GM06990 (cell line): ENCODE results near the gene USP8.
"Not testable (repeated sequence)": the region's sequence is repeated elsewhere in the genome, so short reads cannot be mapped to it uniquely, and the experiment has no call there.

Experiments used
- DNase-seq: peaks from one replicate; pipeline ENCODE4 v3.0.0-alpha.2; 2011; ENCODE audit not compliant: insufficient read length; ENCODE audit errors: extremely low read depth
- H3K27me3 ChIP-seq: replicated peaks from 2 replicates; pipeline ENCODE4 v1.6.0; 2011; ENCODE audit warnings: low read length; ENCODE audit not compliant: control insufficient read depth, insufficient read depth
- H3K36me3 ChIP-seq: 2 replicates; pipeline ENCODE4 v1.5.1; 2011; ENCODE audit warnings: low read length; ENCODE audit not compliant: control insufficient read depth, insufficient read depth
- H3K4me3 ChIP-seq: replicated peaks from 2 replicates; pipeline ENCODE4 v1.5.1; 2011; ENCODE audit warnings: low read depth, mild to moderate bottlenecking, control low read depth, low read length
- CTCF ChIP-seq: IDR thresholded peaks from 2 replicates; pipeline ENCODE4 v1.5.1; 2011; ENCODE audit warnings: low read length, control low read depth, mild to moderate bottlenecking, inconsistent platforms; ENCODE audit not compliant: insufficient read depth, poor library complexity, severe bottlenecking

The USP8 gene

GRCh38 chr15:50487287-50487686, 63.1 kb downstream of the USP8 start:
- no peak overlapping the region for H3K4me3 ChIP-seq
- DNase-seq, result no peak
- TF ChIP-seq CTCF, result no peak
- H3K27me3 ChIP-seq, result no peaks in the 10 kb centered on the region
- H3K36me3 ChIP-seq, result peaks cover 5% of the 10 kb centered on the region

GRCh38 chr15:50493625-50494024, 69.4 kb downstream of the USP8 start:
- Histone ChIP-seq H3K27me3 (no peaks in the 10 kb centered on the region), H3K4me3 (no peak overlapping the region), H3K36me3 (peaks cover 12% of the 10 kb centered on the region)
- no peak for DNase-seq
- no peak for TF ChIP-seq CTCF

GRCh38 chr15:50494547-50494946, 70.3 kb downstream of the USP8 start:
- H3K4me3 ChIP-seq, H3K27me3 ChIP-seq, DNase-seq: not testable (repeated sequence)
- H3K36me3 ChIP-seq, result peaks cover 14% of the 10 kb centered on the region

- H3K4me3 ChIP-seq, result no peak overlapping the region
- no peak for TF ChIP-seq CTCF
- no peaks in the 10 kb centered on the region for H3K27me3 ChIP-seq
- H3K36me3 ChIP-seq, result peaks cover 15% of the 10 kb centered on the region
- no peak for DNase-seq
Observed at GRCh38 chr15:50496692-50497091, 72.5 kb downstream of the USP8 start.

- Histone ChIP-seq H3K27me3 (no peaks in the 10 kb centered on the region), H3K36me3 (peaks cover 6% of the 10 kb centered on the region), H3K4me3 (no peak overlapping the region)
- no peak for TF ChIP-seq CTCF
- no peak for DNase-seq
Observed at GRCh38 chr15:50500352-50500751, 76.1 kb downstream of the USP8 start.

- no peak for TF ChIP-seq CTCF
- peaks cover 4% of the 10 kb centered on the region for H3K36me3 ChIP-seq
- H3K27me3 ChIP-seq, result no peaks in the 10 kb centered on the region
- DNase-seq, result no peak
- H3K4me3 ChIP-seq, result no peak overlapping the region
Observed at GRCh38 chr15:50501815-50502214, 77.6 kb downstream of the USP8 start.
